ENCODE results near the gene TMC5. TPM values are rescaled to one million over a fixed set of nuclear protein-coding genes. Genes with fewer than 3 reads are reported as not detected.

The TMC5 gene, protein sequence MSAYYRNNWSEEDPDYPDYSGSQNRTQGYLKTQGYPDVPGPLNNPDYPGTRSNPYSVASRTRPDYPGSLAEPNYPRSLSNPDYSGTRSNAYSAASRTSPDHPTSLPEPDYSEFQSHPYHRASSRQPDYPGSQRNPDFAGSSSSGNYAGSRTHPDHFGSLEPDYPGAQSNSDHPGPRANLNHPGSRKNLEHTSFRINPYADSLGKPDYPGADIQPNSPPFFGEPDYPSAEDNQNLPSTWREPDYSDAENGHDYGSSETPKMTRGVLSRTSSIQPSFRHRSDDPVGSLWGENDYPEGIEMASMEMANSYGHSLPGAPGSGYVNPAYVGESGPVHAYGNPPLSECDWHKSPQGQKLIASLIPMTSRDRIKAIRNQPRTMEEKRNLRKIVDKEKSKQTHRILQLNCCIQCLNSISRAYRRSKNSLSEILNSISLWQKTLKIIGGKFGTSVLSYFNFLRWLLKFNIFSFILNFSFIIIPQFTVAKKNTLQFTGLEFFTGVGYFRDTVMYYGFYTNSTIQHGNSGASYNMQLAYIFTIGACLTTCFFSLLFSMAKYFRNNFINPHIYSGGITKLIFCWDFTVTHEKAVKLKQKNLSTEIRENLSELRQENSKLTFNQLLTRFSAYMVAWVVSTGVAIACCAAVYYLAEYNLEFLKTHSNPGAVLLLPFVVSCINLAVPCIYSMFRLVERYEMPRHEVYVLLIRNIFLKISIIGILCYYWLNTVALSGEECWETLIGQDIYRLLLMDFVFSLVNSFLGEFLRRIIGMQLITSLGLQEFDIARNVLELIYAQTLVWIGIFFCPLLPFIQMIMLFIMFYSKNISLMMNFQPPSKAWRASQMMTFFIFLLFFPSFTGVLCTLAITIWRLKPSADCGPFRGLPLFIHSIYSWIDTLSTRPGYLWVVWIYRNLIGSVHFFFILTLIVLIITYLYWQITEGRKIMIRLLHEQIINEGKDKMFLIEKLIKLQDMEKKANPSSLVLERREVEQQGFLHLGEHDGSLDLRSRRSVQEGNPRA
- 1.7 and 2.3 TPM in 2 replicates for total RNA-seq (2014; rRNA removed; shearing (Covaris generic))
- 4.8 and 7.0 TPM in 2 replicates for polyA plus RNA-seq (2016; fragmentation: Nextera tagmentation; extraction: Ambion mirVana)
- long read RNA-seq, partial matches to known transcripts, result 2 of 3 reads
- long read RNA-seq, other reads (novel, unspliced or antisense), result 1 of 3 reads

DNA sequence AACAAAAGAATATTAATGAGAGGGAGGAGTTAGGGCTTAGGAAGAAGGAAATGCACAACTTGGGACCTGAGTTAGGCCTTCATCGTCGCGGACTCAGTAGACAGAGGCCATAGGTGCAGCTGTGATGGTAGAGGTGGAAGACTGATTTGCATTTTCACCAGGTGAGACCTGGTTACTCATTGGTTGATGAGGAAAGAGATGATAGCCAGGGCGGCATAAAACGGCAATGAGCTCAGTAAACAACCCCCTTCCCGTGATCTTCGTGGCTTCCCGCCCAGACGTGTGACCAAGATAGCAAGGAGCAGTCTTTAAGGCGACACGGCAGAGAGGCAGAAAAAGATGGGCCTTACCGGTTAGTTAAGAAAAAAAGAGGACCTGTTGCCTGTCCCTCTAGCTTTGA, at the start of gene TMC5:
TMC5 (plus strand) TSS at position 244 of the 400 bp plus-strand sequence. CDS start 22,156 bp downstream, outside the sequence.
- Histone ChIP-seq H3K36me3 (ENCODE audit: insufficient read depth) (no peaks in the 10 kb centered on the region; the same call in 1 of the 2 replicates), H2AFZ (no peak within 1 kb of the TSS), H3K9me2 (ENCODE audit: insufficient read depth) (no peaks in the 10 kb centered on the region), H3K27ac (ENCODE audit: low read depth) (no peak within 1 kb of the TSS), H3K4me2 (no peak within 1 kb of the TSS), H3K4me3 (no peak within 1 kb of the TSS), H4K20me1 (replicated peaks; ENCODE audit: insufficient read depth) (no peaks in the 10 kb centered on the region), H3K79me2 (replicated peaks; ENCODE audit: insufficient read depth) (no peaks in the 10 kb centered on the region), H3K27me3 (ENCODE audit: insufficient read depth) (no peaks in the 10 kb centered on the region), H3K4me1 (ENCODE audit: insufficient read depth) (no peaks in the 10 kb centered on the region; the same call in 1 of the 2 replicates), H3F3A (replicated peaks; ENCODE audit: low read depth) (no peaks in the 10 kb centered on the region)
- Mint-ChIP-seq H3K4me1 (peaks cover 6% of the 10 kb centered on the region; the same call in 1 of the 3 replicates), H3K9me3 (peaks cover 9% of the 10 kb centered on the region), H3K4me3 (no peak within 1 kb of the TSS), H3K36me3 (ENCODE audit: low read depth) (peaks cover 8% of the 10 kb centered on the region; the same call in 1 of the 3 replicates), H3K27me3 (ENCODE audit: insufficient read depth, low read depth, poor library complexity) (no peaks in the 10 kb centered on the region), H3K27ac (no peak within 1 kb of the TSS)
- no peak for DNase-seq (ENCODE audit: low spot score)
- ATAC-seq, result no peak
- TF ChIP-seq EZH2phosphoT487 (IDR thresholded peaks at IDR 0.05; ENCODE audit: unreplicated experiment) (no peak), ZNF114 (CRISPR knock-in tag; IDR thresholded peaks at IDR 0.05) (no peak), EZH2 (IDR thresholded peaks at IDR 0.05; ENCODE audit: low read depth, unreplicated experiment) (no peak), CREB1 (CRISPR knock-in tag; IDR thresholded peaks at IDR 0.05; ENCODE audit: low read depth) (no peak), NANOG (IDR thresholded peaks at IDR 0.05; ENCODE audit: borderline replicate concordance) (no peak), ZNF331 (CRISPR knock-in tag; IDR thresholded peaks at IDR 0.05; ENCODE audit: low read depth) (no peak)
- TF ChIP-seq, protein P1, sequence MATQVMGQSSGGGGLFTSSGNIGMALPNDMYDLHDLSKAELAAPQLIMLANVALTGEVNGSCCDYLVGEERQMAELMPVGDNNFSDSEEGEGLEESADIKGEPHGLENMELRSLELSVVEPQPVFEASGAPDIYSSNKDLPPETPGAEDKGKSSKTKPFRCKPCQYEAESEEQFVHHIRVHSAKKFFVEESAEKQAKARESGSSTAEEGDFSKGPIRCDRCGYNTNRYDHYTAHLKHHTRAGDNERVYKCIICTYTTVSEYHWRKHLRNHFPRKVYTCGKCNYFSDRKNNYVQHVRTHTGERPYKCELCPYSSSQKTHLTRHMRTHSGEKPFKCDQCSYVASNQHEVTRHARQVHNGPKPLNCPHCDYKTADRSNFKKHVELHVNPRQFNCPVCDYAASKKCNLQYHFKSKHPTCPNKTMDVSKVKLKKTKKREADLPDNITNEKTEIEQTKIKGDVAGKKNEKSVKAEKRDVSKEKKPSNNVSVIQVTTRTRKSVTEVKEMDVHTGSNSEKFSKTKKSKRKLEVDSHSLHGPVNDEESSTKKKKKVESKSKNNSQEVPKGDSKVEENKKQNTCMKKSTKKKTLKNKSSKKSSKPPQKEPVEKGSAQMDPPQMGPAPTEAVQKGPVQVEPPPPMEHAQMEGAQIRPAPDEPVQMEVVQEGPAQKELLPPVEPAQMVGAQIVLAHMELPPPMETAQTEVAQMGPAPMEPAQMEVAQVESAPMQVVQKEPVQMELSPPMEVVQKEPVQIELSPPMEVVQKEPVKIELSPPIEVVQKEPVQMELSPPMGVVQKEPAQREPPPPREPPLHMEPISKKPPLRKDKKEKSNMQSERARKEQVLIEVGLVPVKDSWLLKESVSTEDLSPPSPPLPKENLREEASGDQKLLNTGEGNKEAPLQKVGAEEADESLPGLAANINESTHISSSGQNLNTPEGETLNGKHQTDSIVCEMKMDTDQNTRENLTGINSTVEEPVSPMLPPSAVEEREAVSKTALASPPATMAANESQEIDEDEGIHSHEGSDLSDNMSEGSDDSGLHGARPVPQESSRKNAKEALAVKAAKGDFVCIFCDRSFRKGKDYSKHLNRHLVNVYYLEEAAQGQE (IDR thresholded peaks at IDR 0.05; ENCODE audit: unreplicated experiment), result no peak
- TF ChIP-seq, protein P2, sequence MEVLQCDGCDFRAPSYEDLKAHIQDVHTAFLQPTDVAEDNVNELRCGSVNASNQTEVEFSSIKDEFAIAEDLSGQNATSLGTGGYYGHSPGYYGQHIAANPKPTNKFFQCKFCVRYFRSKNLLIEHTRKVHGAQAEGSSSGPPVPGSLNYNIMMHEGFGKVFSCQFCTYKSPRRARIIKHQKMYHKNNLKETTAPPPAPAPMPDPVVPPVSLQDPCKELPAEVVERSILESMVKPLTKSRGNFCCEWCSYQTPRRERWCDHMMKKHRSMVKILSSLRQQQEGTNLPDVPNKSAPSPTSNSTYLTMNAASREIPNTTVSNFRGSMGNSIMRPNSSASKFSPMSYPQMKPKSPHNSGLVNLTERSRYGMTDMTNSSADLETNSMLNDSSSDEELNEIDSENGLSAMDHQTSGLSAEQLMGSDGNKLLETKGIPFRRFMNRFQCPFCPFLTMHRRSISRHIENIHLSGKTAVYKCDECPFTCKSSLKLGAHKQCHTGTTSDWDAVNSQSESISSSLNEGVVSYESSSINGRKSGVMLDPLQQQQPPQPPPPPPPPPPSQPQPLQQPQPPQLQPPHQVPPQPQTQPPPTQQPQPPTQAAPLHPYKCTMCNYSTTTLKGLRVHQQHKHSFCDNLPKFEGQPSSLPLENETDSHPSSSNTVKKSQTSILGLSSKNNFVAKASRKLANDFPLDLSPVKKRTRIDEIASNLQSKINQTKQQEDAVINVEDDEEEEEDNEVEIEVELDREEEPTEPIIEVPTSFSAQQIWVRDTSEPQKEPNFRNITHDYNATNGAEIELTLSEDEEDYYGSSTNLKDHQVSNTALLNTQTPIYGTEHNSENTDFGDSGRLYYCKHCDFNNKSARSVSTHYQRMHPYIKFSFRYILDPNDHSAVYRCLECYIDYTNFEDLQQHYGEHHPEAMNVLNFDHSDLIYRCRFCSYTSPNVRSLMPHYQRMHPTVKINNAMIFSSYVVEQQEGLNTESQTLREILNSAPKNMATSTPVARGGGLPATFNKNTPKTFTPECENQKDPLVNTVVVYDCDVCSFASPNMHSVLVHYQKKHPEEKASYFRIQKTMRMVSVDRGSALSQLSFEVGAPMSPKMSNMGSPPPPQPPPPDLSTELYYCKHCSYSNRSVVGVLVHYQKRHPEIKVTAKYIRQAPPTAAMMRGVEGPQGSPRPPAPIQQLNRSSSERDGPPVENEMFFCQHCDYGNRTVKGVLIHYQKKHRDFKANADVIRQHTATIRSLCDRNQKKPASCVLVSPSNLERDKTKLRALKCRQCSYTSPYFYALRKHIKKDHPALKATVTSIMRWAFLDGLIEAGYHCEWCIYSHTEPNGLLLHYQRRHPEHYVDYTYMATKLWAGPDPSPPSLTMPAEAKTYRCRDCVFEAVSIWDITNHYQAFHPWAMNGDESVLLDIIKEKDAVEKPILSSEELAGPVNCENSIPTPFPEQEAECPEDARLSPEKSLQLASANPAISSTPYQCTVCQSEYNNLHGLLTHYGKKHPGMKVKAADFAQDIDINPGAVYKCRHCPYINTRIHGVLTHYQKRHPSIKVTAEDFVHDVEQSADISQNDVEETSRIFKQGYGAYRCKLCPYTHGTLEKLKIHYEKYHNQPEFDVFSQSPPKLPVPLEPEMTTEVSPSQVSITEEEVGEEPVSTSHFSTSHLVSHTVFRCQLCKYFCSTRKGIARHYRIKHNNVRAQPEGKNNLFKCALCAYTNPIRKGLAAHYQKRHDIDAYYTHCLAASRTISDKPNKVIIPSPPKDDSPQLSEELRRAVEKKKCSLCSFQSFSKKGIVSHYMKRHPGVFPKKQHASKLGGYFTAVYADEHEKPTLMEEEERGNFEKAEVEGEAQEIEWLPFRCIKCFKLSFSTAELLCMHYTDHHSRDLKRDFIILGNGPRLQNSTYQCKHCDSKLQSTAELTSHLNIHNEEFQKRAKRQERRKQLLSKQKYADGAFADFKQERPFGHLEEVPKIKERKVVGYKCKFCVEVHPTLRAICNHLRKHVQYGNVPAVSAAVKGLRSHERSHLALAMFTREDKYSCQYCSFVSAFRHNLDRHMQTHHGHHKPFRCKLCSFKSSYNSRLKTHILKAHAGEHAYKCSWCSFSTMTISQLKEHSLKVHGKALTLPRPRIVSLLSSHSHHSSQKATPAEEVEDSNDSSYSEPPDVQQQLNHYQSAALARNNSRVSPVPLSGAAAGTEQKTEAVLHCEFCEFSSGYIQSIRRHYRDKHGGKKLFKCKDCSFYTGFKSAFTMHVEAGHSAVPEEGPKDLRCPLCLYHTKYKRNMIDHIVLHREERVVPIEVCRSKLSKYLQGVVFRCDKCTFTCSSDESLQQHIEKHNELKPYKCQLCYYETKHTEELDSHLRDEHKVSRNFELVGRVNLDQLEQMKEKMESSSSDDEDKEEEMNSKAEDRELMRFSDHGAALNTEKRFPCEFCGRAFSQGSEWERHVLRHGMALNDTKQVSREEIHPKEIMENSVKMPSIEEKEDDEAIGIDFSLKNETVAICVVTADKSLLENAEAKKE (CRISPR knock-in tag; IDR thresholded peaks at IDR 0.05), result no peak
- TF ChIP-seq, protein P3, sequence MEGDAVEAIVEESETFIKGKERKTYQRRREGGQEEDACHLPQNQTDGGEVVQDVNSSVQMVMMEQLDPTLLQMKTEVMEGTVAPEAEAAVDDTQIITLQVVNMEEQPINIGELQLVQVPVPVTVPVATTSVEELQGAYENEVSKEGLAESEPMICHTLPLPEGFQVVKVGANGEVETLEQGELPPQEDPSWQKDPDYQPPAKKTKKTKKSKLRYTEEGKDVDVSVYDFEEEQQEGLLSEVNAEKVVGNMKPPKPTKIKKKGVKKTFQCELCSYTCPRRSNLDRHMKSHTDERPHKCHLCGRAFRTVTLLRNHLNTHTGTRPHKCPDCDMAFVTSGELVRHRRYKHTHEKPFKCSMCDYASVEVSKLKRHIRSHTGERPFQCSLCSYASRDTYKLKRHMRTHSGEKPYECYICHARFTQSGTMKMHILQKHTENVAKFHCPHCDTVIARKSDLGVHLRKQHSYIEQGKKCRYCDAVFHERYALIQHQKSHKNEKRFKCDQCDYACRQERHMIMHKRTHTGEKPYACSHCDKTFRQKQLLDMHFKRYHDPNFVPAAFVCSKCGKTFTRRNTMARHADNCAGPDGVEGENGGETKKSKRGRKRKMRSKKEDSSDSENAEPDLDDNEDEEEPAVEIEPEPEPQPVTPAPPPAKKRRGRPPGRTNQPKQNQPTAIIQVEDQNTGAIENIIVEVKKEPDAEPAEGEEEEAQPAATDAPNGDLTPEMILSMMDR (conservative IDR thresholded peaks at IDR 0.05; ENCODE audit: low read depth in 2 of 2), result no peak
- TF ChIP-seq, protein P4, sequence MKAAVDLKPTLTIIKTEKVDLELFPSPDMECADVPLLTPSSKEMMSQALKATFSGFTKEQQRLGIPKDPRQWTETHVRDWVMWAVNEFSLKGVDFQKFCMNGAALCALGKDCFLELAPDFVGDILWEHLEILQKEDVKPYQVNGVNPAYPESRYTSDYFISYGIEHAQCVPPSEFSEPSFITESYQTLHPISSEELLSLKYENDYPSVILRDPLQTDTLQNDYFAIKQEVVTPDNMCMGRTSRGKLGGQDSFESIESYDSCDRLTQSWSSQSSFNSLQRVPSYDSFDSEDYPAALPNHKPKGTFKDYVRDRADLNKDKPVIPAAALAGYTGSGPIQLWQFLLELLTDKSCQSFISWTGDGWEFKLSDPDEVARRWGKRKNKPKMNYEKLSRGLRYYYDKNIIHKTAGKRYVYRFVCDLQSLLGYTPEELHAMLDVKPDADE (IDR thresholded peaks at IDR 0.05), result no peak
